ENCODE measurements around the gene NEK4.
"Not testable (repeated sequence)": the region's sequence is repeated elsewhere in the genome, so short reads cannot be mapped to it uniquely, and the experiment has no call there.

The NEK4 gene

DNA sequence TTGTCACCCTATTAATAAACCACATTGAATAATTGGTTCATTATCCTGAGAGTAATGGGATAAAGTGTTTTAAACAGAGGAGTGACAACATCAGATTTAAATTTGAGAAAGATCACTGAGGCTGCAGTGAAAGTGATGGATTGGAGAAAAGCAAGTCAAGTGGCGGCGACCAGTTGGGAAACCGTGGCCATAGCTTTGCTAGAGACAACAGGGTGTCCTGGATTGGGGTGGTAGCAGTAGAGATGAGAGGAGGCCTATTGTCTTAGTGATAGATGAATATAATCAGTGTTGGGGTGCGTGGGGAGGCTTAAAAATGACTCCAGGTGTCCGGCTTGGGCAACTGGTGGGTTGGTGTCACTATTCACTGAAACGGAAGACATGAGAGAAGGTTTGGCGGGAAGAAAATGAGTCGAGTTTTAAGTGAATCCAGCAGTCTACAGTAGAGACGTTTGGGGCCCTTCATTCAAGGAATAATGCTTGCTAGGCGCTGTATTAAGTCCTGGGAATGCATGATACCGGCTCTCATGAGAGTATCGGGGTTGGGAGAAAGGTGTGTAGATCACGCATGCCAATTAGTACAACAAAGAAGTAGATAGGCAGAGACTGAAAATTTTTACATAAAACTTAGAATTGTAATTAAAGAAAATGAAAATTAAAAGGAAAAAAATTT is 819 bp downstream of the NEK4 start:
- Histone ChIP-seq H2AFZ (ENCODE audit: low read depth, low read length) (peak overlapping the region; percentile 88), H3K4me1 (ENCODE audit: insufficient read depth, low read length) (peaks cover 9% of the 10 kb centered on the region), H3K9me3 (ENCODE audit: low read length) (no peaks in the 10 kb centered on the region), H3K4me3 (ENCODE audit: low read length) (peak overlapping the region; percentile 61), H3K36me3 (ENCODE audit: insufficient read depth, low read length) (peaks cover 25% of the 10 kb centered on the region), H3K27me3 (ENCODE audit: insufficient read depth, low read length) (no peaks in the 10 kb centered on the region)

DNA sequence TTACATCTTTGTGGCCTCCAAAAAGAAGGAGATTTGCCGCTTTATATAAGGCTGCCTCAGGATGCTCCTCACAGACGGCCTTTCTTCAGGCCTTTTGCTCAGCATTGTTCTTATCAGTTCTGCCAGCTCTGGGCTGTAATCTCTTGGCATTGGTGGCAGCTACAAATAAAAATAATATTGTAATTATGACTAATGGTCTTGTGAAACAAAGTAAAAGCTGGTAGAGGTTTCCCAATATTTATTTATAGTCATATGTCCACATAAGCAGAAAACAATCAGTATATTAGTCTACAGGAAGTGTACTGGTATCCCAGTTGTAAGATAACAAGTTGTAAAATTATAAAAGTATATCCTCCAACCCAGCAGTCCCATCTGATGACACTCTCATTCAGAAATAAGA is 7.3 kb downstream of the NEK4 start:
- no peak overlapping the region for H2AFZ ChIP-seq (ENCODE audit: low read depth, low read length)
- H3K27me3 ChIP-seq (ENCODE audit: insufficient read depth, low read length), result no peaks in the 10 kb centered on the region
- H3K36me3 ChIP-seq (ENCODE audit: insufficient read depth, low read length), result peaks cover 80% of the 10 kb centered on the region
- no peaks in the 10 kb centered on the region for H3K4me1 ChIP-seq (ENCODE audit: insufficient read depth, low read length)
- no peaks in the 10 kb centered on the region for H3K9me3 ChIP-seq (ENCODE audit: low read length)
- H3K4me3 ChIP-seq (ENCODE audit: low read length), result no peak overlapping the region

DNA sequence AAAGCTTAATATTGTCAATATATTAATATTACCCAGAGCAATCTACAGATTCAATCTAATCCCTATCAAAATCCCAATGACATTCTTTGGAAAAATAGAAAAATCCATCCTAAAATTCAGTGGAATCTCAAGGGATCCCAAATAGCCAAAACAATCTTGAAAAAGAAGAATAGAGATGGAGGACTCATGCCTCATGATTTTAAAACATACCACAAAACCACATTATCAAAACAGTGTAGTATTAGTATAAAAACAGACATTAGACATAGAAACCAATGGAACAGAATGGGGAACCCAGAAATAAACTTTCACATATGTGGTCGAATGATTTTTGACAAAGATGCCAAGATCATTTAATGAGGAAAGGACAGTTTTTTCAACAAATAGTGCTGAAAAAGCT is 14.6 kb downstream of the NEK4 start:
- Histone ChIP-seq H2AFZ (ENCODE audit: low read depth, low read length) (no peak overlapping the region), H3K36me3 (ENCODE audit: insufficient read depth, low read length) (peaks cover 90% of the 10 kb centered on the region), H3K4me3 (ENCODE audit: low read length) (no peak overlapping the region), H3K27me3 (ENCODE audit: insufficient read depth, low read length) (no peaks in the 10 kb centered on the region), H3K4me1 (ENCODE audit: insufficient read depth, low read length) (no peaks in the 10 kb centered on the region), H3K9me3 (ENCODE audit: low read length) (no peaks in the 10 kb centered on the region)

GRCh38 chr3:52754373-52754772 is 16.4 kb downstream of the NEK4 start:
- Histone ChIP-seq H3K27me3 (ENCODE audit: insufficient read depth, low read length) (no peaks in the 10 kb centered on the region), H3K4me3 (ENCODE audit: low read length) (no peak overlapping the region), H2AFZ (ENCODE audit: low read depth, low read length) (no peak overlapping the region), H3K4me1 (ENCODE audit: insufficient read depth, low read length) (no peaks in the 10 kb centered on the region), H3K9me3 (ENCODE audit: low read length) (no peaks in the 10 kb centered on the region), H3K36me3 (ENCODE audit: insufficient read depth, low read length) (peaks cover 87% of the 10 kb centered on the region)

DNA sequence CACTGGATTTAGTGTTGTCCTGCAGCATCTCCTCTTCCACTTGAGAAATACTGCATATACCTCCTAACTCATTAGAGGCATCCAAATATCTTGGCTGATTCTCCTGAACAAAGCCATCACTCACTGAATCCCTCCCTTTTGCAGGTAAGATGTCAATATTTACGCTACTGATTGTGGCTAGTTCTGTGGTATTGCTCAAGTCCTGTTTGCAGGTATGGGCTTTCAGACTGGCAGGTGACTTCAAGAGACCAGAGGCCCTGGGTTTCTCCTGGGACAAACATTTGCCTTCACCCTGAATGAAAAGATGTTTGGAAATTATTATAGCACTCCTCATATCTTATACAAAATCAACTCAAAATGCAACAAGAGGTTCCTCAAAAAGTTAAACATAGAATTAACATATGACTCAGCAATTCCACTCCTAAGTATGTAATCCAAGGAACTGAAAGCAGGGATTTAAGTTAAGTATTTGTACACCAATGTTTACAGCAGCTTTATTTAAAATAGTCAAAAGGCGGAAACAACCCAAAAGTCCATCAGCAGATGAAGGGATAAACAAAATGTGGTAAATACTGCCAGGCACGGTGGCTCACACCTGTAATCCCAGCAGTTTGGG is 18.6 kb downstream of the NEK4 start:
- Histone ChIP-seq H3K36me3 (ENCODE audit: insufficient read depth, low read length) (peaks cover 85% of the 10 kb centered on the region), H3K4me3 (ENCODE audit: low read length) (no peak overlapping the region), H3K9me3 (ENCODE audit: low read length) (no peaks in the 10 kb centered on the region), H2AFZ (ENCODE audit: low read depth, low read length) (no peak overlapping the region), H3K27me3 (ENCODE audit: insufficient read depth, low read length) (no peaks in the 10 kb centered on the region), H3K4me1 (ENCODE audit: insufficient read depth, low read length) (no peaks in the 10 kb centered on the region)

- H2AFZ ChIP-seq (ENCODE audit: low read depth, low read length), result no peak overlapping the region
- no peak overlapping the region for H3K4me3 ChIP-seq (ENCODE audit: low read length)
- H3K9me3 ChIP-seq (ENCODE audit: low read length), result peaks cover 9% of the 10 kb centered on the region
- H3K27me3 ChIP-seq (ENCODE audit: insufficient read depth, low read length), result no peaks in the 10 kb centered on the region
- peaks cover 82% of the 10 kb centered on the region for H3K36me3 ChIP-seq (ENCODE audit: insufficient read depth, low read length)
- no peaks in the 10 kb centered on the region for H3K4me1 ChIP-seq (ENCODE audit: insufficient read depth, low read length)
These were observed 27.0 kb downstream of the NEK4 start for GRCh38 chr3:52743721-52744120.

DNA sequence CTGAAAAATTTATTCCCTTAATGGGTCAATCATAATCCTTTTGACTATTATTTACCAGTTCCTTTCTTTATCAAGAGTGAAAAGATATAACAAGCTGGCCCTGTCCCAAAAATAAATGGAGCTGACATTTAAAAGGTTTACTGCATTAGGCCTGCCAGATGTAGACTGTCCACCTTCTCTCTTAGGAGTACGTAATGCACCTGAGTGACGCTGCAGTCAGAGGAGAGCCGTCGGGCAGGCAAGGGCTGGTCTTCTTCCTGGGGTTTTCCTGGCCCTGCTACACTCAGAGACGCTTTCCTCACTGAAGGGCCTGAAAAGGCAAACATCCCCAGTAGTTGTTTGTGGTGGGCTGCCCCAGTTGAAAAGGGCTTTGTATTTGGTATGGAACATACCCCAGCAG is 27.6 kb downstream of the NEK4 start:
- peaks cover 80% of the 10 kb centered on the region for H3K36me3 ChIP-seq (ENCODE audit: insufficient read depth, low read length)
- H2AFZ ChIP-seq (ENCODE audit: low read depth, low read length), result no peak overlapping the region
- H3K9me3 ChIP-seq (ENCODE audit: low read length), result peaks cover 9% of the 10 kb centered on the region
- H3K4me1 ChIP-seq (ENCODE audit: insufficient read depth, low read length), result no peaks in the 10 kb centered on the region
- no peaks in the 10 kb centered on the region for H3K27me3 ChIP-seq (ENCODE audit: insufficient read depth, low read length)
- H3K4me3 ChIP-seq (ENCODE audit: low read length), result no peak overlapping the region

DNA sequence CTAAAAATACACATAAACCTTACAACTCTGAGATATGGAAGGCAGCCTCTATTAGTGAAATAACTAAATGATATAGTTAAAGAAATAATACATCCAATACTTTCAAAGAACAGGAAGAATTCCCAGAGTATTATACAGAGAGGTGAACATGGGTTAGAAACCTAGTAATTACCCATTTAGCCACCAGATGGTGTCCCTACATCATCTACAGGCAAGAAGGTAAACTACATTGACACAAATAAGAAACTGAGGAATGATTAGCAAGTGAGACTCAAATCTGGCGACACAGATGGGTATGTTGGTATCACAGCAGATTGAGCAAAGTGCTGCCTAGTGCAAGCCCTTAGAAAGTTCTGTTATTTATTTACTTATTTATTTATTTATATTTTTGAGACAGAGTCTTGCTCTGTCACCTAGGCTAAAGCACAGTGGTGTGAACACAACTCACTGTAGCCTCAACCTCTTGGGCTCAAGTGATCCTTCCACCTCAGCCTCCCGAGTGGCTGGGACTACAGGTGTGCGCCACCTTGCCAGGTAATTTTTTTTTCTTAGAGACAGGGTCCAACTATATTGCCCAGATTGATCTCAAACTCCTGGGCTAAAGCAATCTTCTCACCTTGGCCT is 28.2 kb downstream of the NEK4 start:
- Histone ChIP-seq H3K36me3 (ENCODE audit: insufficient read depth, low read length) (peaks cover 82% of the 10 kb centered on the region), H3K4me1 (ENCODE audit: insufficient read depth, low read length) (no peaks in the 10 kb centered on the region), H2AFZ (ENCODE audit: low read depth, low read length) (no peak overlapping the region), H3K27me3 (ENCODE audit: insufficient read depth, low read length) (no peaks in the 10 kb centered on the region), H3K9me3 (ENCODE audit: low read length) (peaks cover 9% of the 10 kb centered on the region), H3K4me3 (ENCODE audit: low read length) (no peak overlapping the region)

GRCh38 chr3:52739730-52740129 is 31.0 kb downstream of the NEK4 start:
- Histone ChIP-seq H3K4me3 (ENCODE audit: low read length) (no peak overlapping the region), H3K36me3 (ENCODE audit: insufficient read depth, low read length) (peaks cover 84% of the 10 kb centered on the region), H3K4me1 (ENCODE audit: insufficient read depth, low read length) (no peaks in the 10 kb centered on the region), H2AFZ (ENCODE audit: low read depth, low read length) (no peak overlapping the region), H3K27me3 (ENCODE audit: insufficient read depth, low read length) (no peaks in the 10 kb centered on the region), H3K9me3 (ENCODE audit: low read length) (peaks cover 9% of the 10 kb centered on the region)

GRCh38 chr3:52733256-52733891 is 37.4 kb downstream of the NEK4 start:
- H2AFZ ChIP-seq (ENCODE audit: low read depth, low read length), result no peak overlapping the region
- H3K4me1 ChIP-seq (ENCODE audit: insufficient read depth, low read length), result no peaks in the 10 kb centered on the region
- peaks cover 79% of the 10 kb centered on the region for H3K36me3 ChIP-seq (ENCODE audit: insufficient read depth, low read length)
- H3K4me3 ChIP-seq (ENCODE audit: low read length), result no peak overlapping the region
- peaks cover 36% of the 10 kb centered on the region for H3K9me3 ChIP-seq (ENCODE audit: low read length)
- no peaks in the 10 kb centered on the region for H3K27me3 ChIP-seq (ENCODE audit: insufficient read depth, low read length)

DNA sequence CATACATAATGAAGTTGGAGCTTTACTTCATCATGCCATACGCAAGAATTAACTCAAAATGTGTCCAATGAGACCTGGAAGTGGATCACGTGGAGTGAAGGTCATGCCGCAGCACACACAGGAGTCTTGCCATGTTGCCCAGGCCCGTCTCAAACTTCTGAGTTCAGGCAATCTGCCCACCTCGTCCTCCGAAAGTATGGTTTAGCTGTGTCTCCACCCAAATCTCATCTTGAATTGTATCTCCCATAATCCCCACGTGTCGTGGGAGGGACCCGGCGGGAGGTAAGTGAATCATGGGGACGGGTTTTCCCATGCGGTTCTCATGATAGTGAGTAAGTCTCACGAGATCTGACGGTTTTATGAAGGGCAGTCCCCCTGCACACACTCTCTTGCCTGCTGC is 39.1 kb downstream of the NEK4 start:
- Histone ChIP-seq H3K4me3 (ENCODE audit: low read length) (no peak overlapping the region), H2AFZ (ENCODE audit: low read depth, low read length) (no peak overlapping the region), H3K4me1 (ENCODE audit: insufficient read depth, low read length) (no peaks in the 10 kb centered on the region), H3K9me3 (ENCODE audit: low read length) (peaks cover 36% of the 10 kb centered on the region), H3K27me3 (ENCODE audit: insufficient read depth, low read length) (no peaks in the 10 kb centered on the region), H3K36me3 (ENCODE audit: insufficient read depth, low read length) (peaks cover 68% of the 10 kb centered on the region)

DNA sequence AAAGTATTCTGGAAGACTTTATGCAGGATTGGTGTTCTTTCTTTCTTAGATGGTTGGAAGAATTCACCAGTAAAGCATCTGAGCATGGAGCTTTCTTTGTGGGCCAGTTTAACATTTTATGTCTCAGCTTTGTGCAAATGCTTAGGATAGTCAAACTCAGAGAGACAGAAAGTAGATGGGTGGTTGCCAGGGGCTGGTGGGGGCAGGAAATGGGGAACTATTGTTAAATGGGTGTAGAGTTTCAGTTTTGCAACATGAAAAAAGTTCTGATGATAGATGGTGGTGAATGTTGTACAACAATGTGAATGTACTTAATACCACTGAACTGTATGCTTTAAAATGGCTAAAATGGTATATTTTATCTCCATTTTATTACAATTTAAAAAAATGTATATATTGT is 40.1 kb downstream of the NEK4 start:
- Histone ChIP-seq H3K4me1 (ENCODE audit: insufficient read depth, low read length) (no peaks in the 10 kb centered on the region), H3K9me3 (ENCODE audit: low read length) (peaks cover 36% of the 10 kb centered on the region), H3K36me3 (ENCODE audit: insufficient read depth, low read length) (peaks cover 61% of the 10 kb centered on the region), H2AFZ (ENCODE audit: low read depth, low read length) (no peak overlapping the region), H3K27me3 (ENCODE audit: insufficient read depth, low read length) (no peaks in the 10 kb centered on the region), H3K4me3 (ENCODE audit: low read length) (no peak overlapping the region)

GRCh38 chr3:52728753-52729152 is 42.0 kb downstream of the NEK4 start:
- Histone ChIP-seq H3K36me3 (ENCODE audit: insufficient read depth, low read length) (peaks cover 43% of the 10 kb centered on the region), H3K9me3 (ENCODE audit: low read length) (peaks cover 29% of the 10 kb centered on the region)
- H3K27me3 ChIP-seq (ENCODE audit: insufficient read depth, low read length); H3K4me1 ChIP-seq (ENCODE audit: insufficient read depth, low read length); H3K4me3 ChIP-seq (ENCODE audit: low read length); H2AFZ ChIP-seq (ENCODE audit: low read depth, low read length): not testable (repeated sequence)

Data from neuron (in vitro differentiated cells).